Measurements from ENCODE around the gene ZC3H18. TPM values are rescaled to one million over a fixed set of nuclear protein-coding genes. Genes with fewer than 3 reads are reported as not detected.

Gene ZC3H18
- total and polyA plus RNA-seq, 2 of the 4 experiments (the other 2 are of a cell fraction), result 3.4 to 21.3 TPM

DNA sequence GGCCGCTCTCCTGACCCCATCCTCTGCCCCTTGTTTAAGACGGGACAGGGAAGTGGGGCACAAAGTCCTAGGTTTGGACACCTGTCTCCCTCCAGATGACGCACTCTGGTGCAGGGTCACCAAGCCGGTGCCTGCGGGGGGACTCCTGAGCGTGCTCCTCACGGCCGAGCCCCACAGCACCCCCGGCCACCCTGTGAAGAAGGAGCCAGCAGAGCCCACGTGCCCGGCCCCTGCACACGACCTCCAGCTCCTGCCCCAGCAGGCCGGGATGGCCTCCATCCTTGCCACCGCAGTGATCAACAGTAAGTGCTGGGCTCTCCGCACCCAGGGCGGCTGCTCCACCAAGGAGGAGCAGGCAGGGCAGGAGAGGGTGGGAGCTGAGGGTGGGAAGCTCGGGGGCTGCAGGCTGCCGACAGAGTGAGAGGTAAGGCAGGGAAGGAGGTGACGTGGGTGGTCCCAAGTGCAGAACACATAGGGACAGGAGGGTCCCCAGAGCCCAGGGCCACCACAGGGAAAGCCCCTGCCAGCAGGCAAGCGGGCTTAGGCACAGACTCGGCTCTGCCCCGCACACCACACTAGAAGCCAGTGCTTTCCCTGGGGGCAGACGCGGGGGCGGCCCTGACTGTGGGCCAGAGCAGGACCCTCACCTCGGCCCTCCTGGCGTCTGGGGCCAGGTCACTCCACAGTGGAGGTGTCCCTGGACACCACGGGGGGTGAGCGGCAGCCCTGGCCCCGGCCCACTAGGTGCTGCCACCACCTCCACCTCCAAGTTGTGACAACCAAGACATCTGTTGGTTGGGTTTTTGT lies 42.1 kb upstream of the ZC3H18 start (continued):
- no peak for TF ChIP-seq FOS (IDR thresholded peaks at IDR 0.05; ENCODE audit: low read depth, low read length)

DNA sequence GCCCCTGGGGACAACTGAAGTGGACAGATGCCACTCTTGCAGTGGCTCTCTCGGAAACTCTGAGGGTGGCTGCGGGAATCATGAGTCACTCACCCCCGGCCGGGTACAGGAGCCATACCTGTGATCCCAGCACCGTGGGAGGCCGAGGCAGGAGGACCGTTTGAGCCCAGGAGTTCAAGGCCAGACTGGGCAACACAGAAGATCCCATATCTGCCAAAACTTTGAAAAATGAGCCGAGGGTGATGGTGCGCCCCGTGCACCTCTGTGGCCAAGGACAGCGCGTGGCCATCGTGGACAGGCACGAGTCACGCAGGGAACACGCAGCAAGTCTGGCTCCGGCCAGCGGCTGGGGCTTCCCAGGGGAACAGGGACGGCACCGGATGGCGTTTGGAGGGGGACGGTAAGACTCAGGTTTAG lies 41.3 kb upstream of the ZC3H18 start:
- intact Hi-C loops (cut with micrococcal nuclease), result no loop called here
- Histone ChIP-seq H3K9me3 (ENCODE audit: control insufficient read depth, insufficient read depth, low read length) (no peaks in the 10 kb centered on the region), H2BK20ac (ENCODE audit: low read depth, low read length) (no peak overlapping the region)

More for the DNA sequence above, 41.3 kb upstream of the ZC3H18 start:
- Histone ChIP-seq H4K8ac (ENCODE audit: low read depth in 2 of 2, low read length in 2 of 2) (no peak overlapping the region), H2BK5ac (ENCODE audit: low read depth, low read length, poor library complexity, severe bottlenecking) (no peak overlapping the region), H3K14ac (replicated peaks; ENCODE audit: low read depth, low read length) (no peak overlapping the region), H3K4ac (ENCODE audit: low read depth, low read length) (no peak overlapping the region), H2AFZ (replicated peaks; ENCODE audit: low read length, poor library complexity) (no peak overlapping the region), H4K5ac (ENCODE audit: low read depth, low read length) (no peak overlapping the region), H3K27me3 (ENCODE audit: control insufficient read depth, insufficient read depth, low read length) (no peaks in the 10 kb centered on the region), H3K9ac (ENCODE audit: low read depth, low read length) (no peak overlapping the region), H3K18ac (ENCODE audit: low read depth, low read length) (no peak overlapping the region), H3K27ac (ENCODE audit: insufficient read depth, low read length) (no peak overlapping the region), H3K79me1 (ENCODE audit: low read depth in 1 of 2, low read length in 2 of 2) (no peaks in the 10 kb centered on the region; a peak in 1 of 4 replicates), H3K23ac (ENCODE audit: low read depth, low read length) (no peak overlapping the region), H3K4me2 (ENCODE audit: low read depth, low read length) (no peak overlapping the region), H3K9me1 (ENCODE audit: insufficient read depth, low read length) (no peaks in the 10 kb centered on the region), H3K4me1 (ENCODE audit: control insufficient read depth, insufficient read depth, low read length) (peaks cover 7% of the 10 kb centered on the region), H3K36me3 (ENCODE audit: control insufficient read depth, insufficient read depth, low read length) (peaks cover 4% of the 10 kb centered on the region; the same call in 1 of the 2 replicates), H2AK9ac (replicated peaks; ENCODE audit: low read depth, low read length, poor library complexity) (no peak overlapping the region), H3K56ac (ENCODE audit: extremely low read depth, insufficient read depth, low read length) (no peak overlapping the region), H2BK15ac (ENCODE audit: low read depth, low read length) (no peak overlapping the region), H2AK5ac (ENCODE audit: low read depth, low read length) (no peak overlapping the region), H4K91ac (ENCODE audit: insufficient read depth, low read depth, low read length) (no peak overlapping the region), H2BK120ac (ENCODE audit: low read depth, low read length) (no peak overlapping the region), H3K4me3 (ENCODE audit: insufficient read depth, low read depth, low read length) (no peak overlapping the region), H4K20me1 (ENCODE audit: insufficient read depth, low read length) (peaks cover 3% of the 10 kb centered on the region; the same call in 1 of the 2 replicates)
- in situ Hi-C loops (cut with MboI; ENCODE audit: low sequenced_read_pairs) (no loop called here), dilution Hi-C loops (cut with HindIII; ENCODE audit: low sequenced_read_pairs, unreplicated experiment) (no loop called here)
- no peak for DNase-seq
- WGBS, 2 experiments (ENCODE audit: extremely low coverage in 2 of 2, insufficient read length in 1 of 2), result 92% methylated on average over 18 of the region's 22 CpGs; no CpG with 5 or more reads in 1 of the 2 experiments
- ChIA-PET POLR2A (ENCODE audit: unreplicated experiment) (no interaction called here), CTCF (no interaction called here)
- ATAC-seq (ENCODE audit: low read depth), result no peak
- no TSS peak for BruUV-seq (replicated peaks)
- TF ChIP-seq MAZ (IDR thresholded peaks at IDR 0.05; ENCODE audit: borderline replicate concordance, low read depth, low read length) (no peak), RFX5 (IDR thresholded peaks at IDR 0.05; ENCODE audit: low read depth, low read length) (no peak), RAD21 (IDR thresholded peaks at IDR 0.05; ENCODE audit: low read length) (no peak)
